PFSK-1 (cell line): ENCODE data around the gene UEVLD.

Experiments
- FOXP2 ChIP-seq: optimal IDR thresholded peaks from 2 replicates; pipeline ENCODE3; 2011; ENCODE audit warnings: borderline replicate concordance, control low read depth, inconsistent platforms; ENCODE audit not compliant: insufficient read depth; ENCODE audit errors: extremely low read length, extremely low read depth
- POLR2AphosphoS5 ChIP-seq: IDR thresholded peaks from 2 replicates; pipeline ENCODE4 v1.6.1; 2012; ENCODE audit warnings: low read depth, mild to moderate bottlenecking, control low read depth, low read length, moderate library complexity
- SIN3A ChIP-seq: IDR thresholded peaks from 2 replicates; pipeline ENCODE4 v1.6.1; 2012; ENCODE audit warnings: mild to moderate bottlenecking, low read length, moderate library complexity, borderline replicate concordance; ENCODE audit not compliant: insufficient read depth
- TAF1 ChIP-seq: IDR thresholded peaks from 2 replicates; pipeline ENCODE4 v1.6.1; 2012; ENCODE audit warnings: low read length, control low read depth, borderline replicate concordance; ENCODE audit not compliant: insufficient read depth
- TF ChIP-seq, protein P1 (sequence below), 2 experiments: IDR thresholded peaks; 2 replicates each; pipeline versions ENCODE4 v1.6.1 to v1.8.0; 2011 to 2012; ENCODE audit warnings: low read depth in 2 of 2, low read length in 2 of 2, control low read depth in 1 of 2, inconsistent platforms in 1 of 2, mild to moderate bottlenecking in 1 of 2, moderate library complexity in 1 of 2; ENCODE audit not compliant: insufficient read depth in 1 of 2

Gene UEVLD

DNA sequence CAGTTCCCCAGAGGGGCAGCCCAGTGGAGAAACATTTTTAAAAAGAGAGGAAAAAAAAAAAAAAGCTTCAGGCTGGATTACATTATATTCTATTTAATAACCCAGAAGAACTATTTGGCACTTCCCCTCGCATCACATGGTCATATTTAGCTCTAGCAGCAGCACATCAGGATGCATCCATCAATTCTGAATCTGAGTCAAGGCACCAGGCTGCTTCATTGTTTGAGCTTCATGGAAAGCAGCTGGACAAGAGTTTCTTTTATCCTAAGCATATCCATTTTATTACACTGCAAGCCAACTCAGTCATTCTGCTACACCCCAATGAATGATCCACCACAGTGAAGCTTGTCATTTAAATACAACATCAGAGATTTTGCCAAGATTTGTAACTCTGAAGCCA, 35.6 kb upstream of the UEVLD start:
- TF ChIP-seq FOXP2 = no peak
- TF ChIP-seq, protein P1, sequence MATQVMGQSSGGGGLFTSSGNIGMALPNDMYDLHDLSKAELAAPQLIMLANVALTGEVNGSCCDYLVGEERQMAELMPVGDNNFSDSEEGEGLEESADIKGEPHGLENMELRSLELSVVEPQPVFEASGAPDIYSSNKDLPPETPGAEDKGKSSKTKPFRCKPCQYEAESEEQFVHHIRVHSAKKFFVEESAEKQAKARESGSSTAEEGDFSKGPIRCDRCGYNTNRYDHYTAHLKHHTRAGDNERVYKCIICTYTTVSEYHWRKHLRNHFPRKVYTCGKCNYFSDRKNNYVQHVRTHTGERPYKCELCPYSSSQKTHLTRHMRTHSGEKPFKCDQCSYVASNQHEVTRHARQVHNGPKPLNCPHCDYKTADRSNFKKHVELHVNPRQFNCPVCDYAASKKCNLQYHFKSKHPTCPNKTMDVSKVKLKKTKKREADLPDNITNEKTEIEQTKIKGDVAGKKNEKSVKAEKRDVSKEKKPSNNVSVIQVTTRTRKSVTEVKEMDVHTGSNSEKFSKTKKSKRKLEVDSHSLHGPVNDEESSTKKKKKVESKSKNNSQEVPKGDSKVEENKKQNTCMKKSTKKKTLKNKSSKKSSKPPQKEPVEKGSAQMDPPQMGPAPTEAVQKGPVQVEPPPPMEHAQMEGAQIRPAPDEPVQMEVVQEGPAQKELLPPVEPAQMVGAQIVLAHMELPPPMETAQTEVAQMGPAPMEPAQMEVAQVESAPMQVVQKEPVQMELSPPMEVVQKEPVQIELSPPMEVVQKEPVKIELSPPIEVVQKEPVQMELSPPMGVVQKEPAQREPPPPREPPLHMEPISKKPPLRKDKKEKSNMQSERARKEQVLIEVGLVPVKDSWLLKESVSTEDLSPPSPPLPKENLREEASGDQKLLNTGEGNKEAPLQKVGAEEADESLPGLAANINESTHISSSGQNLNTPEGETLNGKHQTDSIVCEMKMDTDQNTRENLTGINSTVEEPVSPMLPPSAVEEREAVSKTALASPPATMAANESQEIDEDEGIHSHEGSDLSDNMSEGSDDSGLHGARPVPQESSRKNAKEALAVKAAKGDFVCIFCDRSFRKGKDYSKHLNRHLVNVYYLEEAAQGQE (IDR thresholded peaks at IDR 0.05; ENCODE audit: insufficient read depth in 1 of 2, low read depth in 2 of 2, low read length in 2 of 2) = no peak
- no peak for TF ChIP-seq POLR2AphosphoS5
- no peak for TF ChIP-seq TAF1
- TF ChIP-seq SIN3A = no peak

DNA sequence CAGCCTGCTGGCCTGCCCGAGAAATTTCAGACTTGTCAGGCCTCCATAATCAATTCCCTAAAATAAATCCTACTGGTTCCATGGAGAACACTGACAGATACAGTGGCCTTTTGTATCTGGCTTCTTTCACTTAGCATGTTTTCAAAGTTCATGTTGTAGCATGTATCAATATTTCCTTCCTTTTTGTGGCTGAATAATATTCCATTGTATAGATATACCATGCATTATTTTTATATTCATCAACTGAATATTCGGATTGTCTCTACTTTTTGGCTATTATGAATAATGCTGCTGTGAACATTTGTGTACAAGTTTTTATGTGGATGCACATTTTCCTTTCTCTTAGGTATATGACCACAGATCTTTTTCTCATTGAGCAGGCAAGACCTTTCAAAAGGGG, 35.2 kb upstream of the UEVLD start:
- no peak for TF ChIP-seq POLR2AphosphoS5
- TF ChIP-seq FOXP2 = no peak
- no peak for TF ChIP-seq SIN3A
- TF ChIP-seq, protein P1 (IDR thresholded peaks at IDR 0.05; ENCODE audit: insufficient read depth in 1 of 2, low read depth in 2 of 2, low read length in 2 of 2) = no peak
- no peak for TF ChIP-seq TAF1

GRCh38 chr11:18618342-18619025, 29.9 kb upstream of the UEVLD start:
- TF ChIP-seq, protein P1 (IDR thresholded peaks at IDR 0.05; ENCODE audit: insufficient read depth in 1 of 2, low read depth in 2 of 2, low read length in 2 of 2) = no peak
- TF ChIP-seq FOXP2 (no peak), TAF1 (no peak), SIN3A (no peak), POLR2AphosphoS5 (no peak)

DNA sequence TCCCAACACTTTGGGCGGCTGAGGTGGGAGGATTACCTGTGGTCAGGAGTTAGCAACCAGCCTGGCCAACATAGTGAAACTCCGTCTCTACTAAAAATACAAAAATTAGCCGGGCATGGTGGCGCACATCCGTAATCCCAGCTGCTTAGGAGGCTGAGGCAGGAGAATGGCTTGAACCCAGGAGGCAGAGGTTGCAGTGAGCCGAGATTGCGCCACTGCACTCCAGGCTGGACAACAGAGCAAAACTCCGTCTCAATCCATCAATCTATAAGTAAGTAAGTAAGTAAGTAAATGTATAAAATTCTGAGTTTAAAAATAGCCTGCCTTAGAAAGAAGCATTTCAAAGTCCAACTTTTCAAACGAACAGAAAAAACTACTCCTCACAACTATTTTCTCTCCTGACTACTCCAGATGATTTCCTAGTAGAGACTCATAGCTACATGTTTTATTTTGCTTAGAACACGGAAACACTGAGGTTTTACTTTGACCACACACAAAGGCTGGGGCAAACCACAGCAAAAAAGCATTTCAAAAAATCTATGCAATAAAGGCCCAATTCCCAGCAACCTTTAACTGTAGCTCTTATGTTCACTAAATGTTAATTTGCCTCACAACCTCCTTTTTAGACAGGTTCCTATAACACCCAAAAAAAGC, 29.3 kb upstream of the UEVLD start:
- TF ChIP-seq FOXP2 (no peak), POLR2AphosphoS5 (no peak), TAF1 (no peak), SIN3A (no peak)
- TF ChIP-seq, protein P1 (IDR thresholded peaks at IDR 0.05; ENCODE audit: insufficient read depth in 1 of 2, low read depth in 2 of 2, low read length in 2 of 2) = no peak
